ENCODE data around the gene FAM83G.
"Not testable (repeated sequence)": the region's sequence is repeated elsewhere in the genome, so short reads cannot be mapped to it uniquely, and the experiment has no call there.

FAM83G gene

DNA sequence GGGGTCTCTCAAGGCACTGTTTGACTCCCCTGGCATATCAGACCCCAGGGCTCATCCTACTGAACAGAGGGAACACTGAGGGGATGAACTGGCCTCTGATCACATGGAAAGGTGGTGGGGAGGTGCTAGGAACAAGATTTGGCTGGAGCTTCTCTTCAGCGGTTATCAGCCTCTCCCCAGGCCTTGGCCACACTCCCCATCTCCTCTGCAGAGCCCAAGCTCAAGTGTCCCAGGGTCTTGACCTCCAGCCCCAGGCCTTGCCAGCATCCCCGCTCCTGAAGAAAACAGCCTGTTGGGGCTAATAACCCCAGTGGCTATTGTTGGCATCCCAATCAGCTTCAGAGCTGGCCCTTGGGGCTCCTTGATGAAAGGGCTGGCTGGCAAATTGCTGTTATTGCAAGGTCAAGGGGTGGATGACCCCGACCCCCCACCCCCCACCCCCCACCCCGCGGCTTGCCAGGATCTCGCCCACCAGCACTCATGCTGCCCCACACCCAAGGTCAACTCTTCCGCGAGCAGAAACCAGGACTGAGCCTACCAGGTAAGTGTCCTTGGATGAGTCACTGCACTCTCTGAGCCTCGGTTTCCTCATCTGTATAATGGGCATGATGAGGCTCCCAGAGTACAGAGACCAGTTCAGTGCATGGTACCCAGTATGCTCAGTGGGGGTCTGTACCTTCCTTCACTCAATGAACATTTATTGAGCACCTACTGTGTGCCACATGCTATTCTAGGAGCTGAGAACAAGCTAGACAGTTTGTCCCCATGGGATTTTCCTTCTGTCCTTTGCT, 18.8 kb upstream of the FAM83G start:
- DNase-seq, result no peak

DNA sequence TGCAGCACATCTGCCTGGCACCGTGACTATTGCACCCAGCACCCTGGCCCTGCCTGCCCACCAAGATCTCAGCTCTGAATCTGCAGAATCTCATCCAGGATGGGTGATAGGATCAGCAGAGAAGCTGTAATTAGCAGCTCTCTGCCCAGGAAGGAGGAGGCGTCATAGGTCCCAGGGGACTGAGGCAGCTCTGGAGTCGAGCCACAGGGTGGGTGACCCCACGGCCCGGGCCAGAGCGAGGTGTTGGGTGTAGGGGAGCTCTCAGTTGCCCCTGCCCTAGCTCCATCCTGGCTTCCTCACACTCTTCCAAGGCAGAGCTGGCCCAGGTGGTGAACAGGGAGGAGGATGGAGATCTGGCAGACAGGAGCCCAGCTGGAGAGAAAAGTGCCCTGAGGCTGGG, 18.2 kb upstream of the FAM83G start:
- DNase-seq, result no peak

DNA sequence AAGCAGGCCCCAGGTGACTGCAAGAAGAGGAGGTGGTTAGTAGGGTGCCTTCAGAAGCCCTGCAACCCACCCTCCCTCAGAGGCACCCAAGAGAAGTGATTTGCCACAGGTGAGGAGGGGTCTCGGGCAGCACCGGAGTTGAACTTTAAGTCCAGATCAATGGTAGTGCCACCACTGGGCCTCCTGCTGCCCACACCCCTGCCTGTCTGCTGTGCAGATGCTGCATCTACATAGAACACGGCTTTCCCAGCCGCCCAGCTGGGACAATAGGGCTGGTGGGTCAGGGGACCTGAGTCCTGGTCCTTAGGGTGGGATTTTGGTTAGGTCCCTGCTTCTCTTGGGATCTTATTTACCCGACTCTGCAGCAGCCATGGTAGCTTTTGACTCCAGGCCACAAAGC, 17.6 kb upstream of the FAM83G start:
- no peak for DNase-seq

- peak; percentile 64 for DNase-seq
Observed at GRCh38 chr17:19021622-19022083, 17.1 kb upstream of the FAM83G start.

DNA sequence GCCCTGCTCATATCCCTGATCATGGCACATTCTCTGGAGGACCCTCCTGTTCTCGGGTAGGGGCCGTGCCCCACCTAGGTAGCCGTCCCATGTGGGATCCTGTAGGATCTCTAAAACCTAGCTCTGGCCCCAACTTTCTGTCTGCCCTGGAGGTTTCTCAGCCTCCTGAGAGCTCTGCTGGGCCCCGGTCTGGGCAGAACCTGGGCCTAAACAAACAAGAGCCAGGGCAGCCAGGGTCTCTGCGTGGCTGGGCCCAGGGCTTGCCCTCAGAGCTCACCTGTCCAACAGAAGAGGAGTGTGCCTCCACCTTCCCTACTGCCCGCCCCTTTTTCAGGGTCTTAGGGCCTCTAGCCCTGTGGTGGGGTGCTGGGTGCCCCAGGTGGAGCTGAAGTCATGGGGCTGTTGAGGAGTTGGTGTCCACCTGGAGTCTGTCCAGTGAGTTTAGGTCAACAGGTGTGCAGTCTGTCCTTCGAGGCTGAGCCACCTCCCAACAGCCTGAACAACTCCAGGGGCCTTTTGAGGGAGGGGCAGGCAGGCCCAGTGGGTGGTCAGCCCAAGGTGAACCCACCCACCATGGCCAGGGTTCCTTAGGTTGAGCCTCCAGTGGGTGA, 16.6 kb upstream of the FAM83G start:
- DNase-seq, result not testable (repeated sequence)

- DNase-seq, result no peak
Observed at GRCh38 chr17:19020016-19020415, 15.5 kb upstream of the FAM83G start.

GRCh38 chr17:19019041-19019941, 14.7 kb upstream of the FAM83G start:
- DNase-seq, result no peak

DNA sequence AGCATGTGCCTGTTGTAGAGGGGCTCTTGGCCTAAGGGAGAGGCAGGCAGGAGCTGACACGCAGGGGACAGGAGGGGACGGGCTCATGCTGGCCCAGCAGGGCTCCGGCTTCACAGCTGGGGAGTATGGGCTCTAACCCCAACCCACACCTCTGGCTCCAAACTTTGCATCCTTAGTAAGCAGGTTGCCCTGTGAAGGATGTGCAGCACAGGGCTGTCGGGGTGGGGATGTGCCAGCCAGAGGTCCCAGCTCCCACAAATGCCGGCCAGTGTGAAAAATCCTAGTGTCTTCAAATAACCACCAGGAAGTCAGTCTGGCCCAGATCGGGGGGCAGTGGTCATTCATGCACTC, 14.0 kb upstream of the FAM83G start:
- no peak for DNase-seq

DNA sequence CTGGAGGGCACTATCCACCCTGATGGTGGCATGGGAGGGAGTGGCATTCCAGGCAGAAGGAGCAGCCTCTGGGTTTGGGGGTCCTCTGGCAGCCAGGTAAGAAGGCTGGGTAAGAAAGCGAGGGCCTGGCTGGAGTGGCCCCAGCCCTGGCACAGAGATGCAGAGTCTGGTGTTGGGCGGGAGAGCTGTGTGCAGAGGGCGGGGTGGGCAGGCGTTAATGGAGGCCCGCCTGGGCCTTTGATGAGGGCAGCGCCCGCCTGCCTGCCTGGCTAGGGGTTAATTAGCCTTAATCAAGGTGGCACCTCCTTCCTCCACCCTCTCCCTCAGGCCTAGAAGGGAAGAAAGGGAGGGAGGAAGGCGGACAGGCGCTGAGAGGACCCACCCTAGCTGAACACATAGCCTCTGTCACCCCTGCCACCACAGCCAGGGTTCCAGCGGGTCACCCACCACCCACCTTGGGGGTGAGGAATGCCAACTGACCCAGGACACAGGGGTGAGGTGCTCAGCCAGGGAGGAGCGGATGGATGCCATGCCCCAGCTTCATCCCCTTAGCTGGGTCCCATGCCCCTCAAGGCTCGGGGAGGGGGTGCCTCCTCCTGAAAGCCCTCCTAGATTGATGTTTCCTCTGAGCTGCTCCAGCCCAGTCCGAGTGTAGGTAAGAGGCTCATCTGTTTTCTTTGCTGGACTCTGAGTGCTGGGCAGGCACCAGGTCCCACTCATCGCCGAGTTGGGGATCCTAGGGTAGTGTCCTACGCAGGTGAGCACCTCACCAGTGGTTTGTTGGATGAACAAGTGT, 13.4 kb upstream of the FAM83G start:
- DNase-seq, result no peak

DNA sequence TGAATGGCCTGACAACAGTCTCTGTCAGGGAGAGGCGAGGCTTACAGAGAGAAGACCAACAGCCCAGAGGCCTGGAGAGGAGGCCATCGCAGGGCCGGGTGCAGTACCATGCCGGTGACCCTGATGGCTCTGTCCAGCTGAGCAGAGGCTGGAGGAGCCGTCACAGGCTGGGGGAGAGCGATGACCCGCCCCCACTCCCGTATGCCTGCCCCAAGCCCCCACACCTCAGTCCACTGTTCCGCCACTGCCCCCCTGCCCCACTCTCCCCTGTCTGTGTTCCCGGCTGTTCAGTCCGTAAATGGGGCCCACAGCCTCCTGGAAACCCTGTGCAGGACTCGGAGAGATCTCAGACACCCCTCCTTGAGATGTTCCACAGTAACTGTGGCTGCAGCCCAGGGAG, 12.8 kb upstream of the FAM83G start:
- DNase-seq, result no peak

GRCh38 chr17:19016881-19017280, 12.3 kb upstream of the FAM83G start:
- no peak for DNase-seq

DNA sequence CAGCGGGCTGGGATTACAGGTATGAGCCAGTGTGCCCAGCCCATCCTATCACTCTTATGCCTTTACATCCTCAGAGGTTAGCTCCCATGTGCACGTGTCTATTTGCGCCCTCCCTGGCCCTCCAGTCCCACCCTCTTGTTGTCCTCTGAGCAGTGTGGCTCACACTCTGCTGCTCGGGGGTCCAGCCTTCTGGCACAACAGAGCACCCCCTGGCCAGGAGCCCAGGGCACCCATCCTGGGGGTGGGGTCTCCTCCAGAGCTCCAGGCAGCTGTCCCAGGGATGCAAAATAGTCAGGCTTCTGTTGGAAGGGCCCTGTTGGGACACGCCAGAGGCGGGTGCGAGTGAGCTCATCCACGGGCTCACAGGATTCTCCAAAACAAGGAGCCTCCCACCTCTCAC, 11.7 kb upstream of the FAM83G start:
- DNase-seq, result no peak

DNA sequence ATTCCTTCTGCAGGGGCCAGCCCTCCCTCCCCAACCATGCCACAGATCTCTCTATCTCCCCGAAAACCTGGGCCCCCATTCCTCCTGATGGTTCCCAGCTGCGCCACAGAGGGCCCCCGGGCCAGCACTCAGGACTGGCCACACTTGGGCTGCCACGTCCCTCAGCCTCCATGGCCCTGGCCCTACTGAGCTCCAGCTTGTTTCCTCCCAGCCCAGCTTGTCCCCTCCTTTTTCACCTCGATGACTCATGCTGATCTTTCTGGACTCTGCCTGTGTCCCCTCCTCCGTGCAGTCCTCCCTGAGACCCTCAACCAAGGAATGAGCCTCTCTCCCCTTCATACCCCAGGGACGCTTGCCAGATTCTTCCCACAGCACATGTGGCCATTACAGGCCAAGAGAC, 10.9 kb upstream of the FAM83G start:
- no peak for DNase-seq

DNA sequence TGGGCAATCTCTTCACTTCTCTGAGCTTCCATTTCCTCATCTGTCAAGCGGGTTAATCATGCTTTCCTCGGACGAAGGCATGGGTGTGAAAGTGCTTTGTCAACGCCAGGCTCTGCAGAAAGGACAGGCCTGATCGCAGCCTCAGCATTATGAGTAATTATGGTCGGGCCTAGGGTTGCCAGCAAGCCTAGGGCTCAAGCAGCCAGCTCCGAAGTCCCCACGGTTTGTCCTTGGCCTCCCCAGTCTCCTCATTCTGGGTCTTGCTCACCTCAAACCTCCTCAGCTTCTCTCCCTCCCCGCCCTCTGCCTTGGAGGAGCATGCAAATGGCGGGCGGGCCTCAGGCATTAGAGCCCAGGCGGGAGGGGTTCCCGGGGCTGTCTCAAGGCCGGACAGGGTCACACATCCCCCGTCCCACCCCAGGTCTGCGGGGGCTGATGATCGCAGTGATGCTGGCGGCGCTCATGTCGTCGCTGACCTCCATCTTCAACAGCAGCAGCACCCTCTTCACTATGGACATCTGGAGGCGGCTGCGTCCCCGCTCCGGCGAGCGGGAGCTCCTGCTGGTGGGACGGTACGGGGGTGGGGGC, 10.2 kb upstream of the FAM83G start:
- DNase-seq, result no peak

DNA sequence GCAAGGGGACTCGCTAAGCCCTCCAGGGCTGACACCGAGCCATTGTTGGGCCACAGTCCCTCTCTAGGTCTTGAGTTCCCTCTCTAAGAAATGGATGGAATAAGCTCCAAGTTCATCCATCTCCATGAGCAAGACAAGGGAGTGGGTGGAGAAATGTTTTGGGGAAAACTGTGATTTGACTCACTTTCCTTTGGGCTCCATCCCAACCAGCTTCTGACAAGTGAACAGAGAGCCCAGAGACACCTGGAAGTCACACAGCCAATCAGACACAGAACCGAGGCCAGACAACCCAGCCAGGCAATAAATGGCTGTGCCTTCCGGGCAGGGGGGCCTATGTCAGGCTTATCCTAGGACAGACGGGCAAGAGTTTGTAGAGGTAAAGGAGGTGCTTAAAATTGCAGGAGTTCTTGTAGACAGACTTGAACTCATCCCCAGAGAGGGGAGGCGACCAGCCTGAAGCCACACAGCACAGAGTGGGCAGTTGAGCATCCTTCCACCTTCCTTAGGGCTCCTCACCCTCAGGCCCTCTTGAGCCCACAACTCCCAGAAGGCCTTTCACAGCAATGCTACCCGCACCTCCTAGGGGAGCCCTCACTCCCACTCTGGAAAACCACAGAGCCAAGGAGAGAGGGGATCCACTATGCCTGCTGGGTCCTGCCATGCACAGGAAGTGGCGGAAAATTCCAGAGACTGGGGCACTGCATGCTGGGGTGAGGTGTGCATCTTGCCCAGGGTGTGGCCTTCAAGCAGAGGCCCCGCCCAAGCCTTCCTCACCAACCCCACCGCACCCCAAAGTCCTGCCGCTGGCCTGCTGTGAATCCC, 9.5 kb upstream of the FAM83G start:
- DNase-seq, result no peak

GRCh38 chr17:19013226-19013625, 8.7 kb upstream of the FAM83G start:
- DNase-seq, result no peak

DNA sequence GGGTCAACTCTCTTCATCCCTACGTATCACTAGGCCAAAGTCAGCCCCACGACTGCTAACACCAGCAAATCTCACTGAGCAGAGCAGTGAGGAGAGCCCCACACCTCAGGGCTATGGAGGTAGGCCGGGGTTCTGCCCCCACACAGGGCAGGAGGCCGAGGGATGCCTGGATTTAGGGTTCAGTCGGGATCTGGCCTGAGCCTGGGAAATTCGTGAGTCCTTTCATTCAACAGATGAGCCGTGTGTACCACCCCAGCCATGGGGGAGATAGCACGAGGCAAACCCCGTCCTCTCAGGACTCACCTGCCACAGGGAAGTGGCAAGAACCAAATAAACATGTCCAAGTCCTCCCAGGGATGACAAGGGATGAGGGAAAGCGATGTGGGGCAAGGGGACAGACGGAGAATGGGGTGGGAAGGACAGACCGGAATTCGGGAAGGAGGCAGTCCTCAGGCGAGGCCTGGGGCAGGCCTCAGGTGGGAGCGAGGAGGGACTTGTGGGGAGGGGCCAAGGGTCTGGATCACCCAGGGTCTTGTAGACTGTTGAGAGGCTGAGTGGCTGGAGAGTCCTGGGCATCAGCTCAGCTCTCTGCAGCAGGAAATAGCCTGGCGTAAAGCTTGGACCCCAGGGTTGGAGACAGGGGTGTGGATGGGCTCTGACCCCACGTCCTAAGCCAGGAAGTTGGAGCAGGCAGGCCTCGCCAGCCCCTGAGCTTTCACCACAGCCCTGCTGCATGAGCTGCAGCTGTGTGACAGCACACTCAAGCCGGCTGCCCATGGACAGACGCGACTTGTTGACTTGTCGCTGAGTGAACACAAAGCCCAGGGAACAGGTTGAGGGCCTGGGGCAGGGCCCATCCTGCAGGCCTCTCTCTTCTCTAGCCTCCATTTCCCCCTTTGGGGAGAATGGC, 7.9 kb upstream of the FAM83G start:
- no peak for DNase-seq

DNA sequence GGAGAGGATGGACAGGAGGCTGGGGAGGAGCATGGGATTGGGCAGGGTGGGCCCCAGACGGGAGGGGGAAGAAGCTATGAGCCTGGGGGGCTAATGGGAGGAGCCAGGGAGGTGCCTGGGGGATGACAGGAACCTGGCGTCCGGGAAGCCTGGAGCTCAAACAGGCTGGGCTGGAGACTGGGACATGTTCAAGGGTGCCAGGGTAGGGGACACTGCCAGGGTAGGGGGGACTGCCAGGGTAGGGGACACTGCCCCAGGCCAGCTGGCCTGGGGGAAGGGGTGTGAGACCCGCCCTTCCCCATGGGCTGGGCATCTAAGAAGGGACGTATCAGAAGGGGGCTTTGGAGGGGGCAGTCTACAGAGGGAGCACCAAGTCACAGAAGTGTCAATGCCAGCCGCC, 7.0 kb upstream of the FAM83G start:
- no peak for DNase-seq

DNA sequence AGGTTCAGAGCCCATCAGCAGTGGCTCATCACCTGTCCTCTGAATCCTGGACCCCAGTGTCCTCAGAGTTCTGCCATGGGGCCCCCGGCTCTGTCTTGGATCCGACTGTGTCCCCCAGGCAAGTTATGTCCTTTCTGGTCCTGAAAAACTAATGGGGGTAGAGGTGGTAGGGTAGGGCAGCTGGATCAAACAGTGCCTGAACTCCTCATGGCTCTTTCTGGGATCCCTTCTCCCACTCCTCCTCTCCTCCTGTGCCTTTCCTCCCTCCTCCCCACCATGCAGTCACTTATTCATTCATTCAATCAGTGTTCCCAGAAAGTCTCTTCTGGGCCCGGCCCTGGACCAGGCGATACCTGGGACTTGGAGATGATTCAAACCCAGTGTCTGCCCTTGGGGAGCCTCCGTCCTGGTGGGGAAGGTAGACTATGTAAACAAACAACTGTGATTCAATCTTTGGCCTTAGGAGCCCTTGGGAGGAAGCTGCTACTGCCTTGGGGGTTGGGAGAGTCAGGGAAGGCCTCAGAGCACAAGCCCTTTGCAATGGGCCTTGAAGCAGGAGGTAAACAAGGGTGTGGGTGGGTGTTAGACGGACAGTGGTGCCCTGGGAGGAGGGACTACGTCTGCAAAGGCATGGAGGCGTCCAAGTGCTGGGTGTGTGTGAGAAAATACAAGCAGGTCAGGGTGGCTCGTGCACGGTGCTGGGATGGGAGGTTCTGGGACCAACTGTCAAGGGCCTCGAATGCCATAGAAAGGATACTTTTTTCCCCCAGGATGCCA, 6.4 kb upstream of the FAM83G start:
- DNase-seq, result no peak

- DNase-seq, result no peak
Observed at GRCh38 chr17:19009970-19010369, 5.4 kb upstream of the FAM83G start.

All from stimulated activated CD4-positive, alpha-beta T cell treated with anti-CD3 and anti-CD28 coated beads, Interleukin-15, amount 100 ng/mL, for 24 hours (primary cell).